H4 (cell line): ENCODE data around the gene LRIF1. TPM values are rescaled to one million over a fixed set of nuclear protein-coding genes. Genes with fewer than 3 reads are reported as not detected.
"Not testable (repeated sequence)": the region's sequence is repeated elsewhere in the genome, so short reads cannot be mapped to it uniquely, and the experiment has no call there.

Experiments
- DNase-seq: peaks from one replicate; pipeline ENCODE4 v3.0.0-alpha.2; 2015; ENCODE audit warnings: low spot score
- total RNA-seq: library from RNA; depleted of rRNA; stranded (reverse); fragments of >200 nt; shearing (Covaris generic); gene quantifications from 2 replicates; pipeline ENCODE4 v1.2.3, GENCODE V29; 2014

LRIF1 gene
- total RNA-seq, 1 experiment from 2014 or later, result 0.15 TPM

- no peak for DNase-seq
These were observed 15.5 kb downstream of the LRIF1 start for GRCh38 chr1:110948038-110948810.

- no peak for DNase-seq
These were observed 18.1 kb downstream of the LRIF1 start for GRCh38 chr1:110945626-110946025.

GRCh38 chr1:110944806-110945205, 18.9 kb downstream of the LRIF1 start:
- DNase-seq, result no peak

- no peak for DNase-seq
These were observed 27.2 kb downstream of the LRIF1 start for GRCh38 chr1:110936567-110936966.

- DNase-seq, result not testable (repeated sequence)
These were observed 32.6 kb downstream of the LRIF1 start for GRCh38 chr1:110931097-110931496.

- no peak for DNase-seq
These were observed 34.8 kb downstream of the LRIF1 start for GRCh38 chr1:110928904-110929303.

- DNase-seq, result no peak
These were observed 35.5 kb downstream of the LRIF1 start for GRCh38 chr1:110928191-110928590.

- DNase-seq, result peak; percentile 9
These were observed 36.1 kb downstream of the LRIF1 start for GRCh38 chr1:110927484-110928075.

- no peak for DNase-seq
These were observed 41.8 kb downstream of the LRIF1 start for GRCh38 chr1:110921953-110922352.

GRCh38 chr1:110918016-110918415, 45.7 kb downstream of the LRIF1 start:
- DNase-seq, result no peak

GRCh38 chr1:110916669-110917306, 46.9 kb downstream of the LRIF1 start:
- peak; percentile 72 for DNase-seq

GRCh38 chr1:110916274-110916668, 47.5 kb downstream of the LRIF1 start:
- DNase-seq, result no peak

- no peak for DNase-seq
These were observed 47.9 kb downstream of the LRIF1 start for GRCh38 chr1:110915804-110916203.

- no peak for DNase-seq
These were observed 49.0 kb downstream of the LRIF1 start for GRCh38 chr1:110914676-110915075.

- no peak for DNase-seq
These were observed 50.9 kb downstream of the LRIF1 start for GRCh38 chr1:110912784-110913183.

- no peak for DNase-seq
These were observed 59.7 kb downstream of the LRIF1 start for GRCh38 chr1:110903853-110904500.

GRCh38 chr1:110902820-110903463, 60.8 kb downstream of the LRIF1 start:
- no peak for DNase-seq

GRCh38 chr1:110899458-110899843, 64.3 kb downstream of the LRIF1 start:
- no peak for DNase-seq

- no peak for DNase-seq
These were observed 64.8 kb downstream of the LRIF1 start for GRCh38 chr1:110898734-110899457.

GRCh38 chr1:110897681-110898080, 66.0 kb downstream of the LRIF1 start:
- DNase-seq, result no peak
